Mononuclear cell (primary cell): Measurements from ENCODE around the gene URI1. TPM values are rescaled to one million over a fixed set of nuclear protein-coding genes. Genes with fewer than 3 reads are reported as not detected.

ENCODE experiments used
- H3K27me3 ChIP-seq: 2 replicates; pipeline ENCODE4 v1.6.0; 2011; ENCODE audit warnings: low read length, control low read depth; ENCODE audit not compliant: insufficient read depth
- H3K4me1 ChIP-seq: 2 replicates; pipeline ENCODE4 v1.5.1; 2011; ENCODE audit warnings: mild to moderate bottlenecking, low read length, control low read depth; ENCODE audit not compliant: insufficient read depth
- H3K4me3 ChIP-seq: 2 replicates; pipeline ENCODE4 v1.5.1; 2011; ENCODE audit warnings: mild to moderate bottlenecking, low read length, moderate library complexity
- H3K9me3 ChIP-seq: 2 replicates; pipeline ENCODE4 v1.5.1; 2011; ENCODE audit warnings: low read depth, mild to moderate bottlenecking, control low read depth, low read length
- total RNA-seq: library from RNA; depleted of rRNA; stranded (reverse); fragments of >200 nt; gene quantifications from one replicate; pipeline ENCODE4 v1.2.3, GENCODE V29; 2012

URI1 gene
- total RNA-seq, 1 donor = 78.5 TPM

DNA sequence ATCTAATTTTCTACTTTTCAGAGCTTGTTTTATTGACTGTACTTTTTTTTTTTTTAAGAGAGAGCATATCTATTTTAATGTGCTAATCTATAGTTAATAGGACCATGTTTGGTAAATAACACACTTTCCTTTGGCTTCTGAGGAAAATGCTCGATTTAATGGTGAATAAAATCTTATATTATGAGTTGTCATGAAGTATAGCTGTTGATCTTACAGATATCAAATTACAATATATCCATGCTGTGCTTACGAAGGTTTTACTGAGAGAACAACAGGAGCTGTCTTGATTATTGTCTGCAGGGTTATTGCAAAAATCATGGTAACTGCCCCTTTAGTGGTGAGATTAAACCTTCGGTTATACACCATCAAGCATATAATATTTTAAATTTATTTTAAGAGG is 29.6 kb downstream of the URI1 start:
- Histone ChIP-seq H3K9me3 (no peaks in the 10 kb centered on the region), H3K4me3 (no peak overlapping the region), H3K27me3 (no peaks in the 10 kb centered on the region), H3K4me1 (peaks cover 6% of the 10 kb centered on the region)

DNA sequence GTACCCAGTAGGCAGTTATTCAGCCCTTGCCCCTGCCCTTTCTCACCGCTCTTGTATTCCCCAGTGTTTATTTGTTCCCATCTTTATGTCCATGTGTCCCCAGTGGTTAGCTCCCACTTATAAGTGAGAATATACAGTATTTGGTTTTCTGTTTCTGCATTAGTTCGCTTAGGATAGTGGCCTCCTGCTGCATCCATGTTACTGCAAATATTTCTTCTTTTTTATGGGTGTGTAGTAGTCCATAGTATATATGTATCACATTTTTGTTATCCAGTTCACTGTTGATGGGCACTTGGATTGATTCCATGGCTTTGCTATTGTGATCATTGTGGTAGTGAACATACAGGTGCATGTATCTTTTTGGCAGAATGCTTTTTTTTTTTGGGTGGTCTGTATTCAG is 32.7 kb downstream of the URI1 start:
- H3K4me3 ChIP-seq = no peak overlapping the region
- no peaks in the 10 kb centered on the region for H3K9me3 ChIP-seq
- peaks cover 5% of the 10 kb centered on the region for H3K4me1 ChIP-seq
- no peaks in the 10 kb centered on the region for H3K27me3 ChIP-seq

DNA sequence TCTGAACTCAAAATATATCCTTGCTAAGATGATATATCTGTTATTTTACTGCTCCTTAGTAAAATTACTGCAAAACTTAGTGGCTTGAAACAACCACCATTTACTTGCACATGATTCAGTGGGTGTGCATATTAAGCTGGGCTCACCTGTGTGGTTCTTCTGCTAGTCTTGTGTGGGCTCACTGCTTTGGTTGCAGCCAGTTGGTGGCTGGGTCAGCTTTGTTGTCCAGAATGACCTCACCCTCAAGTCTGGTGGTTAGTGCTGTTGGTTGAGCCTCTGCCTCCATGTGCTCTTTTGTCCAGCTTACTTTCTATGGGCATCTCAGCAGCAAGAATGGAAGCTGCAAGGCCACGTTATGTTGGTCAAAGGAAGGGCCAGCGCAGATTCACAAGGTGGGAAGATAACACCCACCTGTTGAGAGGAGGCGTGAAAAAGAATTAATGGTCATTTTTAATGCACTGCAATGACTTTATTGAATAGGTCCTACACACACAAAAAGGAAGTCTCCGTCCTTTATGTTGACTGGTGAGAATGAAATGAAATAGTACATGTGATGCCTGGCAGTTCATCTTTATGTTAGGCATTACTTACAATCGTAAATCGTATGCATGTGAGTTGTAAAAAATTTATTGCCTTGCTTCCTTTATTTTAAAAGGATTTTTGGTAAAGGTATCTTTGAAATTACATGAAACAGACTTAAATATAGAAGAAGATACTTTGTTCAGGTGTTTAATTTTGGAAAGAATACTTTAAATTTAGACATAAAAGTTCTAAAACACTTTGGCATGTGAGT is 34.3 kb downstream of the URI1 start:
- Histone ChIP-seq H3K9me3 (no peaks in the 10 kb centered on the region), H3K27me3 (no peaks in the 10 kb centered on the region), H3K4me1 (peaks cover 5% of the 10 kb centered on the region), H3K4me3 (no peak overlapping the region)

DNA sequence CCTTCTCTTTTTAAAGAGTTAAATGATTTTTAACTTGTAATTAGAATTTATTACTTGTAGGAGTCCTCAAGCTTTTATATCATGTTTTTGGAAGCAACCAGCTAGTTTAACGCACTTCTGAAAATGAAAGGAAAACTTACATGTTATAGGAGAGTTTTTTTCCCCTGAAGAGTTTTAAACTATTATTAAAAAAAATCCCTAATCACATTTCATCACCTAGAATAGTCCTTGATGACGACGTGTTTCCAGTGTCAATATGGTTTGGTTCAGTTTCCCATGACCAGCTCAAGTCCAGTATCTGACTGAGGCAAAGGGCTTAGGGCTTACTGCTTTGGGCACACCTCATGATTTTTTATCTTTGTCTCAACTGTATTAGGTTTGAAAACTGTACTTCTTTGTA is 36.0 kb downstream of the URI1 start:
- no peaks in the 10 kb centered on the region for H3K9me3 ChIP-seq
- no peaks in the 10 kb centered on the region for H3K27me3 ChIP-seq
- H3K4me3 ChIP-seq = no peak overlapping the region
- peaks cover 5% of the 10 kb centered on the region for H3K4me1 ChIP-seq

DNA sequence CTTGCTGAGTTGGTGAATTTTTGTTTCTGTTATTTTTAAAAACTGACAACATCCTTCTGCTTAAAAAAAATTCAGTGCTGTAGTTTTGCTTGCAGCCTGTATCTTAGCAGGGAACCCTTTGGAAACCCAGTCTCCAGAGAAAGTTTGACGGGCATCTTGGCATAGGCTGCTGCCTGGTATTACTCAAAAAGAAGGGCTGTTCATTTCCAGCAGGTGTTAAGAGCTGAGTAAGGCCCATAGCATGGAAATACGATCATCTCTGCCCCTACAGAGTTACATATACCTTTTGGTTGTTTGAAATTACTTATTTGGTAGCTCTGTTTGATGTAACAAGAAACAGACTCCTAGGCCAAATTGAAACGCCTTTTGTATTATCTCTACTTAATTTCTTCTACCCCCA is 41.5 kb downstream of the URI1 start:
- no peaks in the 10 kb centered on the region for H3K4me1 ChIP-seq
- no peaks in the 10 kb centered on the region for H3K27me3 ChIP-seq
- H3K4me3 ChIP-seq = no peak overlapping the region
- H3K9me3 ChIP-seq = no peaks in the 10 kb centered on the region

DNA sequence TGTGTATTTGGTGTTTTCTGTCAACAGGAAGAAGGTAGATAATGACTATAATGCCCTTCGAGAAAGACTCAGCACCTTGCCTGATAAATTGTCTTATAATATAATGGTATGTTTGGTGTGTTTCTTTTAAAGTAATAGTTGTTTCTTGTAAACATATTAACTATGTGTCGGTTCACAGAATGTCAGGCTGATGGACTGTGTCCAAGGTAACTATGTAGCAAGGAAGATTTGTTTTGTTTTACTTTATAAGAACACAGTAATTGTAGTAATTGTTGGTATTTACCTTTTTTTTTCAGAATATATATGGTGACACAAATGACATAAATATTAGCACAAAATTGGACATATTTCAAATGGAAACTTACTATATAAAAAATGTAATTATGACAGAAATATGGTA is 43.2 kb downstream of the URI1 start:
- Histone ChIP-seq H3K4me3 (no peak overlapping the region), H3K9me3 (no peaks in the 10 kb centered on the region), H3K27me3 (no peaks in the 10 kb centered on the region), H3K4me1 (no peaks in the 10 kb centered on the region)

DNA sequence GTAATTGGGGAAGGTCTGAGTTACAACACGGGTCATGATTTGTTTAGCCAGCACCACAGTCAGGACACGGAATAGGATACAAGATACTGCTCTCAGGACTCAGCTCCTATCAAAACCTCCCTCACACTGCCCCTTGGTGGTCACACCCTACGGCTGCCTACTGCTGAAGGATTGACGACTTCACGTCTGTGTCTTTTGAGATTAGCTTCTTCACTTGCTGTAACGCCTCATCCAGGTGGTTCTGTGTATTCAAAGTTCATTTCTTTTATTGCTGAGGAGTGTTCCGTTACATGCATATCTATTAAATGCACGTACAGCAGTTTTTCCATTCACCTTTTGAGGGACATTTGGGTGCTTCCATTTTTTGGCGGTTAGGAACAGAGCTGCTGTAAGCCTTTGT is 46.3 kb downstream of the URI1 start:
- no peaks in the 10 kb centered on the region for H3K27me3 ChIP-seq
- H3K4me3 ChIP-seq = no peak overlapping the region
- no peaks in the 10 kb centered on the region for H3K9me3 ChIP-seq
- no peaks in the 10 kb centered on the region for H3K4me1 ChIP-seq

DNA sequence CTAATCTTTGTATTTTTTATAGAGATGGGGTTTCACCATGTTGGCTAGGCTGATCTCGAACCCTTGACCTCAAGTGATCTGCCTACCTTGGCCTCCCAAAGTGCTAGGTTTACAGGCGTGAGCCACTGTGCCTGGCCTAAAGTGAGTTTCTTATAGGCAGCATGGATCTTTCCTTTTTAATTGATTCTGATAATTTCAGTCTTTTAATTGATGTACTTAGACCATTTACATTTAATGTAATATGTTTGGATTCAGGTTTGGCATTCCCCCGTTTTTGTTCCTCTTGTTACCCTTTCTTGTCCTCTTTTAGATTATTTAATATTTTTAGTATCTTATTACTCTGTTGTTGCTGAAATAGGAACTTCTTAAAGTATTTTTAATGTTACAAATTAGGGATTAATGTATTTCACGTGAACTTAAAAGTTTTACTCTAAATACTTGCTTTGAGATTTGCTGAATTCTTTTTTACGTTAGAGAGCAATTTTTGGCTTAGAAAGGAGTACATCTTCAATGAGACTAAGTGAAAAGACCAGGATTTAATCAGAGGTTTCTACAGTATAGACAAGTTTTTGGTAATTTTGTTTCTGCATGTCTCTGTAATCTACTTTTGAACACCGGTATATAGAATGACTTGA is 50.3 kb downstream of the URI1 start:
- Histone ChIP-seq H3K27me3 (no peaks in the 10 kb centered on the region), H3K4me3 (no peak overlapping the region), H3K4me1 (no peaks in the 10 kb centered on the region), H3K9me3 (peaks cover 4% of the 10 kb centered on the region)

DNA sequence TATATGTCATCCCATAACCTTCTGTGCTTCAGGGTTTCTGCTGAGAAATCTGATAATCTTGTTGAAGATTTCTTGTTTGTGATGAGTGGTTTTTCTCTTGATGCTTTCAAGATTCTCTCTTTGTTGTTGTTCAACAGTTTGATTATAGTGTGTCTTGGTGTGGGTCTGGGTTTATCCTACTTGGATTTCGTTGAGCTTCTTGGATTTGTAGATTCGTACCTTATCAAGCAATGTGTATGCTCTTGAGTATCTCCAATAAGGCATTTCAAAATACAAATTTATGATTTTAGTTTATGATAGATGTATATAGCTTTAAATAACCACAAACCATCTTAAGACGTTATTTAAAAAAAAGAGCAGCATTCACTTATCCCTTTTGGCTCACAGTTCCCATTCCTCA is 57.5 kb downstream of the URI1 start:
- Histone ChIP-seq H3K4me1 (no peaks in the 10 kb centered on the region), H3K27me3 (no peaks in the 10 kb centered on the region), H3K4me3 (no peak overlapping the region), H3K9me3 (peaks cover 4% of the 10 kb centered on the region)

DNA sequence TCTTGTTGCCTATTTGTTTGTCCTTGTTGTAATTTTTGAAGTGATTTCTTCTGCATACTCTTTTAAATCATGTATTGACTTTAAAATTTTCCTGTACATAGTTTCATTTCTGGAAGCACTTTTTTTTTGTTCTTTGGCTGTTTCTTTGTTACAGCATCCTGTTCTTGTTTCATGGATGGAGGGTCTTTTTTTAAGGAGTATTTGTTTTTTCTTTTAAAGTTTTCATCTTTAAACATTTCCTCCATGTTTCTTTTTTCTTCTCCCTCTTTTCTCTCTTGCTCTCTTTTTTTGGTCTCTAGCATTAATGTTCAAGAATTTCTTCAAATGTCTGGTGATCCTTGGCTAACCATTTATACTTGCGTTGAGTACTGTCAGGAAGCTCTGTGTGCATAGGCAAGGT is 58.8 kb downstream of the URI1 start:
- Histone ChIP-seq H3K4me3 (no peak overlapping the region), H3K4me1 (peaks cover under 1% of the 10 kb centered on the region), H3K27me3 (no peaks in the 10 kb centered on the region), H3K9me3 (peaks cover 4% of the 10 kb centered on the region)

DNA sequence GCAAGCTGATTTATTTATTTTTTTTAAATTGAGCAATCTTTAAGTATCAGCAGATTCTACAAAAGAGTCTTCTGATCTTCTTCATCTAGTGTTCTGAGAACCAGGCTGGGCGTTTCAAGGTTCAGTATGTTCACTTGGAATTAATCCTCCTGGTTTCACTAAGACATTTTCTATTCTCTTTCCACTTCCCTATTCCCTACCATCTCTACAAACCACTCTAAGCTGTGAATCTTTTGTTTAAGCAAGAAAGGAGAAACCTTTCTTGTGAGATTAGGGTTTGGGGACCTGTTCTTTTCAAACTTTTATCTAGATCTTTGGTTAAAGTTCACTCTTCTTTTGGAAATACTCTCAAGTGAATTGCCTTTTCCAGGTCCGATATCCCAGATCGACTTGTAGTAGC is 59.3 kb downstream of the URI1 start:
- Histone ChIP-seq H3K27me3 (no peaks in the 10 kb centered on the region), H3K4me3 (no peak overlapping the region), H3K9me3 (peaks cover under 1% of the 10 kb centered on the region), H3K4me1 (peaks cover 3% of the 10 kb centered on the region)

DNA sequence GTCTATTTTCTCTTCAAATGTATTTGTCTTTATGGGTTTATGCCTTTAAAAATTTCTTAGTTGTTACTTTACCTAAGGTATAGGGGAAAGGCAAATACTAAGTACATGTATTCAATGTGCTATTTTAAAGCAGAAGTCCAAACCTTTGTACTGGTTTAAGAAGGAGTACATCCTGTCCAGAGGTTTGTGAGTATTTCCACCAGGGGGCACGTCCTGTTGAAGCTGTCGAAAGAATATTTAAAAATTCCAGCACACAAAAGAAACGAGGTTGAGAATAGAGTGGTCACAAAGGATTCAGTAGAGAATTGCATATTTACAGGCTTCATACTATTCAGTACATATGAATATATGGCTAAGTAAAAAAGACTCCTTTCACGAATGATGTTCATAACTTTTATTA is 59.8 kb downstream of the URI1 start:
- Histone ChIP-seq H3K4me3 (no peak overlapping the region), H3K27me3 (no peaks in the 10 kb centered on the region), H3K4me1 (peaks cover 3% of the 10 kb centered on the region), H3K9me3 (no peaks in the 10 kb centered on the region)

DNA sequence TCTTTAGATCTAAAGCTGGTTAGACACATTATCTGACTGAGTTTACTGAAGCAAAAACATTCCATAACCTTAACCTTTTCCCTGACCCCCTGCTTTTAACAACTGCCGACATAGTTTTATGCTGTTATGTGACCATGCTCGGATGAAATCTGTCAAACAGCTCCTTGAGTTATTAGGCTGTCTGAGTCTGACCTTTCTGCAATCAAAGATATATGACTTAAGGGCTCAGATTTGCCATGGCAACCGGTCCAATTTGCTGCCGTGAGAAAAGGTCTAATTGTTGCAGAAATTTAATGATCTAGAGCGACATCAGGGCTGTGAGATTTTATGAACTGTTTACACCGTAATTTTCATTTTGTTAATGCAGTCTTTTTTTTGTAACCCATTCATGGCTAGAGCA is 61.8 kb downstream of the URI1 start:
- no peaks in the 10 kb centered on the region for H3K27me3 ChIP-seq
- no peaks in the 10 kb centered on the region for H3K9me3 ChIP-seq
- no peak overlapping the region for H3K4me3 ChIP-seq
- H3K4me1 ChIP-seq = peaks cover 3% of the 10 kb centered on the region

DNA sequence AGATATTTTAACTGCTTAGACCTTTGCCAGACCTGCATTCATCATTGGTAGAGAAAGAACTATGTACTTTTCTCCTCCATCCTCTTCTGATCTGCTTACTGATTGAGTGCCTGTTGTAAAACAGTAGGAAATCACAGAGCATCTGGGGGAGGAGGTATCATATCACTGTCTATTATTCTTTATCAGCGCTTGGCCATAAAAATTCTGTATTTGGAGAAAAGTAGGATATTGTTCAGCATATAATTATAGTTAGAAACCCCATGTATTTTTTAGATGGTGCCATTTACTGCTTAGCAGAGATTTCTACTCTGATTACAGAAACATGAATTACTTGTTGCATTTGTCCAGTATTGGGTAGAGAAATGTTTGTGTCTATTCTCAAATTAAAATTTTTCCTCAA is 62.4 kb downstream of the URI1 start:
- no peaks in the 10 kb centered on the region for H3K9me3 ChIP-seq
- no peak overlapping the region for H3K4me3 ChIP-seq
- H3K27me3 ChIP-seq = no peaks in the 10 kb centered on the region
- H3K4me1 ChIP-seq = peaks cover 3% of the 10 kb centered on the region

DNA sequence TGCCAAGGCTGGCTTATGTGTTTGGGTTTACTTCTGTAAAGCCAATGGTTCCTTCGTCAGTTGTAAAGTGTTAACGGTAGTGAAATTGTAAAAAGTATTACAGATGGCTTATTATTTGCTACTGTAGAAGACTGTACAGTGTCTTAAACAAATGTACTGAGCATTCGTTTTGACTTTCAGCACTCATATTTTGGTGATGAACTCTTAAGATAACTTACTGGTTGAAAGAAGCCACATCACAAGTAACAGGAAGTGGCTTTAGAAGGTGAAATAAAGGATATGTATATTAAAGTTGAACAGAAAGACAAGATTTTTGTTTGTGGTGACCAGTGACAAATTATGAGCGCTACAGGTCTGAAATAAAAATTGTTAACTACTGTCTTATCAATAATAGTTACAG is 64.2 kb downstream of the URI1 start:
- Histone ChIP-seq H3K27me3 (no peaks in the 10 kb centered on the region), H3K4me1 (peaks cover 3% of the 10 kb centered on the region), H3K9me3 (no peaks in the 10 kb centered on the region), H3K4me3 (no peak overlapping the region)

DNA sequence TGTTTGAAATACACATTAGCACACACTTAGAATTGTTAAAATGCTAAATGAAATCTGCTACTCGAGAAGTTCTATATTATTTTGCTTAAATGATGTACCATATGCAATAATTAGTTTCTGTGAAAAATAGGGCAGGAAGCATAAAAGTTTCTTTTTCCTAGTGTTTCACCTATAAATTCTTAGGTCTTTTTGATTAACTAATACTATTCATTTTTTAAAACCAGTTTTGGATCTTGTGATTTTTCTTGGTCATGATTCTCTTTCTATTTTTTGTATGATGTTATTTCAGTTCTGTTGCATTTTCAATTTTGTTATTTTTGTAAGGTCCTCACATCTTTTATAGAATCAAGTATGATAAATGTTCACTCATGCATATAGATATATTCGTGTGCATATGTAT is 66.1 kb downstream of the URI1 start:
- H3K9me3 ChIP-seq = no peaks in the 10 kb centered on the region
- no peaks in the 10 kb centered on the region for H3K27me3 ChIP-seq
- peaks cover 3% of the 10 kb centered on the region for H3K4me1 ChIP-seq
- H3K4me3 ChIP-seq = no peak overlapping the region
